ENCODE results near the gene NXPH1.

The NXPH1 gene
- 0 reads per million in 3 experiments for total RNA-seq

DNA sequence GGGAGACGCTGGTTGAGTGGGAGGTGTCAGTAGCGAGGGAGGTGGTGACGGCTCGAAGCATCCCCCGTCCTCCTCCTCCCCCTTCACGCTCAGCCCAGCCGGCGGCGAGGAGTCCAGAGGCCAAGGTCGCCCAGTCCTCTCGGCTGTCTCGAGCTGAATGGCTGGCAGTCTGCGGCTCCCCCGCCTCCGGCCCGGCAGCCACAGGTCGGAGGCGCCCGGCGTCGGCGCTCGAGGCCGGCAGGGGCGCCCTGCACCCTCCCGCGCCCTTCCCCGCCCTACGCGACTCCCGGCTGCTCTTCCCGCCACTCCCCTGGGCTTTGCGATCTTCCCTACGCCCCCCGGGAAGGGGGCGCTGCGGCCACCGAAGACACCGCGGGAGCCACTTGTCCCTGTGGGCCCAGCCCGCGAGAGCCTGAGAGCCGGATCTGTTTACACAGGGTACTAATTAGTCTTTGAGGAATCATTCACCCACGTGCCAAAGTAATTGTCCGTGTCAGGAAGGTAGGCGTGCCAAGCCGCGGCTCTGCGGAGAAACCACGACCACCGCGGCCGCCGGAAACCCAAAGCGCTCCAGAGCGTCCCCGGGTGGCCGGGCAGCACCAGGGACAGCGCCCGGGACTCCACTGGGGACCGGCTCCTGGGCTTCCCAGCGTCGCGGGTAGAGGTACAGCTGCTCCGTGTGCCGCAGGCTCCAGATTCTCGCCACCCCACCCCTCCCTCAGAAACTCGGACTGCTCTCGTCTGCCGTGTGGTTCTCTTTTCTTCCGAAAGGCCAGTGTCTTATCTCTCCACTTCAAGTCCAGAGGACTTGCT lies at the start of gene NXPH1:
NXPH1 (plus strand) TSS at position 133 of the 813 bp plus-strand sequence.
- DNase-seq = no peak

DNA sequence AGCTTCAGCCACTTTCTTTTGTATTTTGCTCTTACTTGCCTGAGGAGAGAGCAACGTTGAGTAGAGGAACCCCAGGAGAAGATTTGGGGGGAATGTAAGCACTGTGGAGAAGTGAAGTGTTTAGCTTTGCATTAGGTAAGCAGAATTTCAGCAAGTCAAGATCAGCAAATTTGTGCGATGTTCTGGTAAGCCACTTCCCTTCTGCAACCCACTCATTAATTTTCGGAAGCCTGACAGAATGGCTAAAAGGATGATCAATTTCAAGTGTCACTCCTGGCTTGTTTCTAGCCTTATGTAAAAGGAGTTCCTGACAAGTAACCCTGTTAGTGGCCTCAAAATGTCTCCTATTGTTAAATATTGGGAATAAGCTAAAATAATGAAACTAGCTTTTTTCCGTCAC lies 48.5 kb upstream of the NXPH1 start:
- DNase-seq = no peak

DNA sequence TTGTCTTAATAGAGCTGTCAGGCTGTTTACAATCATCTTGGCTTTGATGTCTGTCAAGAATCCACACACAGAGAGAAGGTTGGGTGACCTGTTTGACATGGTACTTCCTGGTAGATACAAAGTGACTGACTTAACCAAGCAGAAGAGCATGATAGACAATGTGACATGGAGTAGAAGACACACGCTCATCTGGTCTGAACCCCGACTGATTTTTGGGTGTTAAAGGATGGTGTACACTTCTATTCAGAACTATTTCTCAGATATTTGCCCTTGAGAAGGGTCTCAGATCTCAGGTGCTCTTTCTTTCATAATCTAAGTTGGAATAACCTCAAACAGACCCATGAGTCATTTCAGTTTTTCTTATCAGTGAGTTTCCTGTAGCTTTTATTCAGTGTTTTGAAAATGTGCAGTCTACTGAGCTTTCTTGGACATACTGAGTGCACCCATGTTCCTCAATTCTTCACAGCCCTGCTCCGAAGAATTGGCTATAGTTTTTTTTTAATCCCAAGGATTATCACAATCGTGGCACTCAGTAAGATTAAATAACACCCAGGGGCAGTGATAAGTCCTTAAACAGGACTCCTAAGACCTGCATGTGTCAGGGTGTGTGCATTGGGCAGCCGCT lies 46.4 kb upstream of the NXPH1 start:
- DNase-seq = no peak

DNA sequence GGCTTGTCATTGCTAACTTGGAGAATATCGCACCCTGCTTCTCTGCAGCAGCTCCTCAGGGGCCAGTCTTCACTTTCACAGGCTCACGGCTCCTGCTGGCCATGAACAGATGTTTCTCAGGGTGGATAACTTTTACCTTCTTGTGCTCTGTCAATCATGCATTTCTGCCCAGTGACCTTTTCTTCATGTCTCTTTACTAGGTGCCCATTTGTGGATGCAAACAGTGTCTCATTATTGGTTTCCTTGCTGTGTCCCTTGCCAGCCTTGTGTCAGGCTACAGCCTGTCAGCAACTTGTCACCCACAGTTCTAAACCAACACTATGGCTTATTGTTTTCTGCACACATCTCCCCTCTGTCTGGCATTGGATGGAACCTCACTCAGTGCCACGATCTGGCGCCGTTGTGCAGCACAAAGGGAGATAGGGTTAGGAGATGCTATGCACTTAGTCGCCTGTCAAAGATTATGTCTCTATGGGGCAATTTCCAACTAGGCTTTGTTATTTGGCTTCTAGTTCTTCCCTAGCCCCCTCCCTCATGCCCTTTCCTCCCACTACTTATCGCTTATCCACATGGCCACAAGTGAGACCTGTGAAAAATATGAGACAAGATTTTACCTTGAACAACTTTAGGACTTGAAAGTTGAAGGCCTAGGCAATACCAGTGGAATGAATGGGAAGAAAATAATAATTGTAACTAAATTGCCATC lies 45.7 kb upstream of the NXPH1 start:
- DNase-seq = no peak

DNA sequence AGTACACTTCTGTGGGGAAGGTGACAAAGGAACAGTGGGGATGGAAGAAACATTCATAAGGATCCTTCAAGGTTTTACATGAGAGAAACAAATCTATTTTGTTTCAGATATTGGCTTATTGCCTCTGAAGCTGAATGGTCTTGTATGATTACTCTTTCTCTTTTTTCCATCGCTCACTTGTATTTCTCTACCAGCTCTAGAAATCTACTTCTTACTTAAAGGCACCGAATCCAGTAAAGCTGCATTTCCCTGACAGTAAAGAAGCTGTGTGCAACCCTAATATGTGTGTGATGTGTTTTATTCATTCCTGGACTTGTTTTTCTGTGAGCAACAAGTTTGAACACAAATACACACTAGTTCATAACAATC lies 45.2 kb upstream of the NXPH1 start:
- no peak for DNase-seq

DNA sequence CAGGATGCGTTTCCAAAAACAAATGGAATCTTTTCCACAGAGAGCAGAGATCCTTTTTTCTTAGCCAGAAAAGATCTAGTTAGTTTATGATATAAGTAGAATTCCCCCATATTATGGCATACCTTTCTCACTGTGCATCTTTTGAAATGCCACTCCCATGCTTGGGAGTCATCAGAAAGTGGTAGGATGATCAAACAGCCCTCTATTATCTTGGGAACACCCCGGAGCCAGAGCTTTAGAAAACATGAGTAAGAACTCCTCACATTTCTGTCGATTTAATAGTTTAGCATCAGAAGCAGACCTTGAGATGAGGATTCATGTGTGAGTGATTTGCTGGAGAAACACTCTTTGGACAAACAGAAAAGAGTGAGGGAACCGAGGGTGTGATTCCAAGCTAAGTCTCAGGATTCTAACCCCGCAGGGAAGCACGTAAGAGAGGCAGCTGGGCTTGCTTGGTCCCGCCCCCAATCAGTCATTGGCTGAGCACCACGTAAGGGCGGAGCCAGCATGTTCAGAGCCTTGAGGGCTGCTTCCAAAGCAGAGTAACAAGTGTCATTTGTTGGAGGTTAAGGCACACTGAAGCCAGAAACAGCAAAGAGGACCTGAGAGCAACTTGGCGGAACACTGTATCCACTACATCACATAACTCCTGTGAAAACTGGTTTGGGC lies 43.7 kb upstream of the NXPH1 start:
- DNase-seq = no peak

DNA sequence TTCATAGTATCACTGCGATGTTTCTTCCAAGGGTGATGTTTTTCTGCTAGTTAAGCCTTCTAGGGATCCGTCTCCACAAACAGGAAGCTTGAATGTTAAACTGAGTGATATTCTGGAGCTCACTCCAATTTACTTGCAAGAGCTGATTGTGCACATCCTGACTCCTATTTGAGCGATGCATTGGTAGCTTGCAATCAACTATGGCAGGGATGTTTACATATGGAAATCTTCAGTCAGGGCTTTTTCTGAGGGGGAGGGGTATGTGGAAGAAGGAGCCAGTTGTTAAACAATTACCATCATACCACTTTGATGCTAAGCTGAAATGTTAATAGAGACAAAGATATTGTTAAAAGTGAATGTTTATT lies 43.2 kb upstream of the NXPH1 start:
- no peak for DNase-seq

DNA sequence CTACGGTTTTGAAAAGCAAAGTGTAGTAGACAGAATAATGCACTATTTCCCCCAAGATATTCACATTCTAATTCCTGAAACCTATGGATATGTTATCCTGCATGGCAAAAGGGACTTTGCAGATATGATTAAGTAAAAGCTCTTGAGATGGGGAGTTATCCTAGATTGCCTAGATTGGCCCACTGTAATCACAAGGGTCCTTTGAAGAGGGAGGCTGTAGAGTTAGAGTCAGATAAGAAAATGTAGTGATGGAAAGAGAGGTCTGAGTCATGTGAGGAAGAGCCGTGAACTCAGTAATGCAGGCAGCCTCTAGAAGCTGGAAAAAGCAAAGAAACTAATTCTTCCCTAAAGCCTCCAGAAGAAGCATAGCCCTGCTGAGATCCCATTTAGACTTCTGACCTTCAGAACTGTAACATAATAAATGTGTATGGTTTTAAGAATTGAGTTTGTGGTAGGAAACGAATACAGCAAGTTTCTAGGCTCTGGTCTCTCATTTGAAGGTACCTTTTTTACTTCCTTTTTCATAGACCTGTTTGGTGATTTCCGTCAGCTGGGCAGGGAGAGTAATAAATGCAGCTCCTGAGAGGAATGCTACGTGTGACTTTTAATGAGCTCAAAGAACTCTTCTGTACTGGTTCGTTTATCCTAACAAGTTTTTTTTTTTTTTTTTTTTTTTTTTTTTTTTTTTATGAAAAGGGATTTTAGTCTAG lies 41.9 kb upstream of the NXPH1 start:
- no peak for DNase-seq

DNA sequence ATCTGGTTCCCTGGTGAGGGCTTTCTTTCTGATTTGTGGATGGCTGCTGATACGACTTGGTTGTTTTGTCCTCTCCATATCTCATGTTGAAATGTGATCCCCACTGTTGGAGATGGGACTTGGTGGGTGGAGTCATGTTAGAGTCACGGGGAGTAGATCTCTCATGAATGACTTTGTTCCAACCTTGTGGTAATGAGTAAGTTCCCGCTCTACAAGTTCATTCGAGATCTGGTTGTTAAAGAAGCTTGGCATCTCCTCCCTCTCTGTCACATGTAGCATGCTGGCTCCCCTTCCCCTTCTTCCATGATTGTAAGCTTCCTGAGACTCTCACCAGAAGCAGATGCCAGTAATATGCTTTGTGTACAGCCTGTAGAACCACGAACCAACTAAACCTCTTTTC lies 37.1 kb upstream of the NXPH1 start:
- no peak for DNase-seq

DNA sequence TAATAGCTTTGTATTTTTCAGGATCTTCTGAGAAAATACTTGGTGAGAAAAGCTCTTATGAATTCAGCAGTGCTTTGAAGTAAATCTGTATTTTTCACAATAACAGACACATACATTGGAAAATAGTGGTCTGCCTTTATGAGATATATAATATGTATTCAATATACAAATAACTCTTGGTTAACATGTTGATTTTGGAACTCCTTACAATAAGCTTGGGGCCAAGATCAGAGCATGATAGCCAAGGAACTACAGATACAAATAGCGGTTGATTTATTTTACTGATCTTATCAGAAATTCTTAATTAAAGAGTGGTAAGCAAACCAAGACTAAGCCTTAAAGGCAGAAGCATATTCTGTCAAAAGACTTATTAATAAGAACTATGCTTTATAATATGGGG lies 24.5 kb upstream of the NXPH1 start:
- no peak for DNase-seq

DNA sequence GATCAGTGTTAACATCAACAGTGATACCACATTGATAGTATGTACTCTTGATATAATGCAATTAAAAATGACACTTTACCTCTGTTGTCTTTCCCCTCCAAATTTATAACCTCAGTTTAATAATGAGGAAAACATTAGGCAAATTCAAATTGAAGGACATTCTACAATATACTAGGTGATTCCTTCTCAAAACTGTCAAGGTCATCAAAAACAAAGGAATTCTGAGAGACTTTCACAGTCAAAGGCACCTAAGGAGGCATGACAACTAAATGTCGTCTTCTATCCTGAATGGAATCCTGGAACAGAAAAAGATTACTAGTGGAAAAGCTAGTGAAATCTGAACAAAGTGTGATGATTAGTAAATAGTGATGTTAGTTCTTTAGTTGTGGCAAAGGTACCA lies 22.3 kb upstream of the NXPH1 start:
- no peak for DNase-seq

DNA sequence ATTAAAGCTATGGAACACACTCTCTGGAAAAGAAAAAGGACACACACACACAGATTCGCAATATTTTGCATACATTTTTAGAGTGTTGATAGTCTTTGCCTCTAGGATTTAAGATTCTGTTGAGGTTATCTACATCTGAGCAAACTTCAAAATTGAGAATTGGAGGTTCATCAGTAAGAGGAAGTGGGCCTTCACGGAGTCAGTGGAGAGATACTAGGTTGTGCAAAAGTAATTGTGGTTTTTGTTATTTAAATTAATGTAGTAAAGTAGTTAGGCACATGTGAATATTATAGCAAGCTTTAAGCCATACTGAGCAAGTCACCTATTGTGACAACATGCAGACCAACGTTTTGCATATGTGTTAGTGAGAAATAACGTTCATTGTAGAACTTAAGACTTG lies 19.8 kb upstream of the NXPH1 start:
- no peak for DNase-seq

DNA sequence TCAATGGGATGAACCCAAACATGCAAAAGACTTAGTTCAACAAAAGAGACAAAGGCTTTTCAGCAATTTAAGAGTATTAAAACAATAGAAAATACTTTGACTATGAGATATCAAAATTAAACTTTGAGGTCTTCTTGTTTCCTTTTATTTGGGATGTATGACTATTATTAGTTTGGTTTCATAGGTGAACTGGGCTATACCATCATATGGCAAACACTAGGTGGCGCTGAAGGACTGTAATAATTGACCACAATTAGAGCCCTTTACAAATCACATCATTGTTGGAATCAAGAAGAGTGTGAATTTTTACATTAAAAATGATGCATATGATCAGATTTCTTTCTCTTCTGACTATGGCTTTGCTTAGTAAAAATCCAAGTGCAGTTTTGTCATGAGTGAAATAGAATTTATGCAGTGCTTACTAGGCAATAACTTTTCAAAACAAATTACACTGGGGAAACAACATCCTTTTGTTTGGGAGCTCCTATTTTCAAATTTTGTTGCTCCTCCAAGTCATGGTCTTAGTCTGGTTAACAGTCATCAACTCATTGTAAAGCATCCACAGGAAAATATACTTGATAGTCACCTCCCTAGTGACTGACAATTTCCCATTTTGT lies 14.7 kb upstream of the NXPH1 start:
- peak; percentile 27 for DNase-seq

DNA sequence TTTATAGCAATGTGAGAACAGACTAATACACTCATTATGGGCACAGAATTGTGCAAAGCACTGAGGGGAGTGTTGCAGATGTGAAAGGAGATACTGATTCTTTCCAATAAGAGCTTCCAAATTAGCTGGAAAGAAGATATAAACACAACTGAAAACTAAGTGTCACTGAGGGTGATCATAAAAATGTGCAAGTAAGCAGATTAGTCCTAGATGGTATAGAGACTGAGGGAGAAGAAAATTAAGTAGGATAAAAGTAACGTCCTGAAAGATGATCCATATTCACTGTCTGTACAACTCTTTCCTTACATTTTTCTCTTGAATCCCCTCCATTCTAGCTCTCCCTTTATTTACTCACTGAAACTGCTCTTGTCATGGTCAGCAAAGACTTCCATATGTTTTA lies 11.2 kb upstream of the NXPH1 start:
- DNase-seq = no peak

DNA sequence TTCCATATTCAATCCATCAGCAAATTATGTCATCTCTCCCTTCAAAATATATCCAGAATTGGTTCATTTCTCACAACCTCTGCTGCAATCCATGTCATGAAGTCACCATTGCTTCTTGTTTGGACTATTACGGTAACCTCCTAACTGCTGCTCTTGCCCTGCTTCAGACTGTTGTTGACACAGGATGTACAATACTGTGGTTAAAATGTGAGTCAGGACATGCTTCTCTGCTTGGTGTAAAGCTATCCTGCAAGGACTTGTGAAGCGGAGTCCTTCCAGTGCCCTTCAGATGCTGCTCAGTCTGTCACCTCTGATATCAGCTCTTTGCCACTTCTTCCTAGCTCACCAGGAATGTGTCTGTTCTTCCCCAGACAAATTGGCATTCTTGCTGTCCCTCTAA lies 10.4 kb upstream of the NXPH1 start:
- no peak for DNase-seq

DNA sequence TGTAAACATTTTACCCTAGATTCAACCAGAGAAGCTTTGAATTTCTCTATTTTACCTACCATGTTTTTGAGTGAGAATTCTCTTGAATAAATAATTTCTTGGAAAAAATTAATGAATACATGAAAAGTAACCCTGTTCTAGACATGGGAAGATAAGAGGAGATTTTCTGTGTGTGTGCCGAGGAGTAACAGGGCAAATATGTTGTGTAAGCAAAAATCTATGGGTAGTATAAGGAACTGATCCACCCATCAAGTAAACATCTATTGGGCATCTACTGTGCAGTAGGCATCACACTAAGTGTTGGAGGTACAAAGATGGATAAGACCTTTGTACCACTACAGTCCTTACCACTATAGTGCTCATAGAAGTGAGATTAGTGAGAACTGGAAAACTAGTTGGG lies 8.2 kb upstream of the NXPH1 start:
- no peak for DNase-seq

DNA sequence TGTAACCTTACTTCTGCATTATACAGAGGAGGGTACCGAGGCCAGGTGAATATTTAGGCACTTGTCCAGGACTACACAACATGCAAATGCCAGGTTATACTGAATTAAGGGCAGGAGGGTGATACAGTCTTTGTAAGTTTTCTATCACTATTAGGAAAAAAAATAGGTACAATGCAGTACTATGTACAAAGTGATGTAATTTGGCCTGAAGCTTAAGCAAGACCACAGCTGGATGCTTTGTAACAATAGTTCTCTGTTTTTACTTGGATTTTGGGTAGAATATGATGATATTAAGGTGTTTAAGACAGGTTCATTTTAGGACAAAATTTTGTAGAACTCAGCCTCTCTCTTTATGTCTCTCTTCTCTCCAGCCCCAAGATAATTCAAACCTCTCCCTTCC lies 2.8 kb upstream of the NXPH1 start:
- DNase-seq = no peak

DNA sequence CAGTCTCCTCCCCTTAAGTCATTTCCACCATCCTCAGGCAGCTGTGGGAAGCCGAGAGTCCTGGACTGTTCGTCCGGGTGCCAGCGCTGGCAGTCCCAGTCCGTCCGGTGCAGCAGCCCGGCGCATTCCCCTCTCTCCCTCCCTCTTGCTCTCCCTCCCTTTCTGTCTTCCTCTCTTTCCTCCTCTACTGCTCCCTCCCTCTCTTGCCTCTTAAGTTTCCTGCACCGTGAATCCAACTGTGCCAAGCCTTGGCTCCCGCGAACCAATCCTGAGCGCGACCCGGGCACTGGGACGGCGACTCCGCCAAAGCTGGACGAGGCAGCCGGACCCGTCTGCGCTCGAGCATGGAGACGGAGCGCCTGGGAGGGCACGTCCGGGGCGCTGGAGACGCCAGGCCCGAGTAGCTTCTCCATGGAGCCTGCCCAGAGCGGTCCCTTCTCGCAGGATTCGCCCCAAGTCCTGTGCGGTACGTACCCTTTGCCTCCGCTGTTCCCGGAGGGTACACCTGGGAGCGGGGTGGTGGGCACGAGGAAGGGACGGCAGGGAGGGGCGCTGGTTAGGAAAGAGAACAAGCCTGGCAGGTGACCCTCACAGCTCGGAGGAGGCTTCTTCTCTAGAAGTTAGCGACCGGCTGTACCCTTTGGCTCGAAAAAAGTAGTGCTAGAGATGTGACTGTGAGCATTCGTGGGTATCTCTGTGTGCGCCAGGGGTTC lies 1.0 kb downstream of the NXPH1 start:
- DNase-seq = no peak

DNA sequence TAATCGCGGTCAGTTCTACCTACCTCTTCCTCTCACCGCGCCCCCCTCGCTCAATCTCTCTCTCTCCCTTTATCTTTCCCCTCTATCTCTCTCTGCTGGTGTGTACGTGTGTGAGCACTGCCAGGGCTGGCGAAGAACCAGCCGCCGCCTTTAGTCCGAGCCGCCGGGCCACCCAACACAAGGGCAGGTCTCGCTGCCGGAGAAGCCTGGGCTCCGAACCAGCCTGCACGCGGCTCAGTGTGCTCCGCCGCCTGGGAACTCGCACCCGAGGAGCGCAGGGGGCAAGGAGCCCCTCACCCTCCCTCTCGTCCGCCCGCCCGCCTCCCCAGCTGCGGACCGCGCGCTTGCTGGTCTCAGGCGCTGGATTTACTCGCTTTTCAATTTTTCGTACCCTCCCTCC lies 1.7 kb downstream of the NXPH1 start:
- DNase-seq = no peak

DNA sequence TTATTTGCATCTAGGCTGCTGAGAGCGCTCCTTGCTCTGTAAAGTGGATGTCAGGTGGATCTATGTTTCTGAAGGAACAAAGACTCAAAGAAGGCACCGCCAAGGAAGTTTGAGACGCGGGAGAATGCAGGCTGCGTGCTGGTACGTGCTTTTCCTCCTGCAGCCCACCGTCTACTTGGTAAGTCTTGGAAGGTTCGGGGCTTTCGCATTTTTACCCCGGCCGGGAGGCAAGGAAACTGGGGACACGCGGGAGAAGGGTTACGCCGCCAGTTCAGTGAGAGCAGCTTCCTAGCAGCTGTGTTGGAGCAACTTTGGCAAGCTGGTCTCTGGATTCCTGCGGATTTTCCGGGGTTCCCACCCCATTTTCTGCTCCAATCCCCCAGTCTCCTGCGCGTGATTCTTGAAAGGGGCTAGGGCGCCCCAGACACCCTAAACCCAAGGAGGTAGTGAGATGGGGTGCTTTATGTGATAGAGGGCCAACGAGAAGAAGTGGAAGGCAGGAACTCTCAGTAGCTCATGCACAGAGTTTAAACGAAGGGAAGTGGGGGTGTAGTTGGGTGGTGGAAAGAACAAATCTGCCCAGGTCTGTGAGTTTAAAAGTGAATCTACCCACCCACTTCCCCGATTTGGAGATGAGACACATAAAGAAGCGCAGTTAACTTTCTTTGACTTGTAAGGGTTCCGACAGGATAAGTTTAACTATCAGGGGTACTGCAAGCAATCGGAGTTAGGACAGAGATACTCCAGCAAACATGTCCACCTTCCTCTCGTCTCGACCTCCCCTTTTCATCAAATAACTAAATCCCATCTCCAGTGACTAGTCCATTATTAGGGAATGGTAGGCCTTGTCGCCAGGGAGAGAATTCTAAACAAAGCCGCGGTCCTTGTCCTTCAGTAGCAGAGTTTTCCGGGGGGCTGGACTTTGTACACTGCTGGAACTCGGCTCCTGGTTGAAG lies 2.5 kb downstream of the NXPH1 start:
- DNase-seq = no peak

DNA sequence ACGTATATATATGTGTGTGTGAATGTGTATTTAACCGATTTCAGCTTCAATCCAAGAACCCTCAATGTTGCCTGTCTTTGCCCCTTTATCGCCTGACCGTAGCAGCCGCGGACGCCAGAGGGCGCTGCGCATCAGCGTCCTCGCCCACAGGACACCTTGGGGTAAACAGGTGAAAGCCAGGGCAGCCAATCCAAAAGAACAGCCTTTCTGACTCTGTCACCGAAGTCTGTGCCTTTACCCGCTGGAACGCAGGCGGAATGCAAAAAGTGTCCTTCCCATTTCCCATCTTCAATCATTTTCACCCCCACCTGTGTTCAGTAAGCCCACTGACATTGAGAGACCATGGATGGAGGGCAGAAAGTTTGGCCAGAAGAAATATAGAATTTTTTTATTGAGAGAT lies 3.6 kb downstream of the NXPH1 start:
- DNase-seq = no peak
